ENCODE data around the gene CCDC106. TPM values are rescaled to one million over a fixed set of nuclear protein-coding genes. Genes with fewer than 3 reads are reported as not detected.

The CCDC106 gene
- 19.0 and 19.8 TPM in 2 replicates for total RNA-seq

DNA sequence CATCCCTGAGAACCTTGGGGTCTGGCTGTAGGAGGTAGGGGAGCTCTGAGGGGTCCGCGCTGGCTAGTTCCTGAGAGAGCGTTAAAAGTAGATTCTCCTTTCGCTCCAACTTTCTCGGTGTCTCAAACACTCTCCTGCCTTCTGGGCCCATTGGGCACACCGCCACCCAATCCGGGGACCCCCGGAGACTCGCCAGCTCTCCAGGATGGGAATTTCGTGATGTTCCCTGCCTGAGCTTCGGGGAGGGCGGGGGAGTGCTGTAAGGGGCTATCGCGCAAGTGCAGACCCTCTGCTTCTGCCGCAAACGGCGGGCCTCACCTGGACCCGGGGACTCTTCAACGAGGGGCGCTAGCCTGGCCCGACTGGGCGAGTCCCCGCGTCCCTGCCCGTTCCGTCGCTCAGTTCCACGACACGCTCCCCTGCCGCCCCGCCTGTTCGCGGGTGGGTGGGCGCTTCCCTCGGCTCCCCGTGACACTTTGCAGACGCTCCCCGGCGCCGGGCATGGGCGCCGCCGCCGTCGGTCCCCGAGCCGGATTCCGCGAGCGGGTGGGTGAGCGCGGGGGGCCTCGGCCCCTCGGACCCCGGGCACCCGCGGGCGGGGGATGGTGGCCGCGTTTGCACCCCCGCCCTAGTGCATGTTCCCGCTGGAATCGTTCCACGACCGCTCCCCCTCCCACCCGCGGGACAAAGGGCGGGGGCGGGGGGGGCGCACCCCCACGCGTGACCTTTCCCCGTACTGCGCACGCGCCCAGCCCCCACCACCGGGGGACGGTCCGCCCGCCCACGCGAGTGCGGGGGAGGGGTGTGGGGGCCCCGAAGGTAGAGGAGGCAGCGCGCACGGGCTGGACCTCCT lies at the start of gene CCDC106:
Gene CCDC106, plus strand, starts transcription at position 481 of the 853 bp plus-strand sequence. CDS start 835 bp downstream, outside the sequence.

DNA sequence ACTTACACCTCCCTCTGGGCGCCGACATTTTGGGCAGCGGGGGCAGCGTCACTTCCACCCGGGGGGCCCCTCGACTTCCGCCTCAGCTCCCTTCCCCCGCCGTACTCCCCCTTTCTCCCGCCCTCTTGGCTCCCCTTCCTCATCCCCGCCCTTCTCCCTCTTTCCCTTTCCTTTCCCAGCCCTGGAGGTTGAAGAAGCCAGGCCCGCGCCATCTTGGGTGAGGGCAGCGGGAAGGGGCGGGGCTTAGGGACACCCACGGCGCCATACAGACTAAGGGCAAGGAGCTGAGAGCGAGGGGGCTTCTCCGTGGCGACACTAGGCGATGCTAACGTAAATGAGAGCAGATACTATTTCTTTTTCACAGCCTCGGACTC lies 48.6 kb upstream of the CCDC106 start, which contains the start of gene FIZ1:
Gene FIZ1, minus strand, starts transcription at position 50 of the 374 bp plus-strand sequence. CDS start 1,652 bp downstream, outside the sequence.

DNA sequence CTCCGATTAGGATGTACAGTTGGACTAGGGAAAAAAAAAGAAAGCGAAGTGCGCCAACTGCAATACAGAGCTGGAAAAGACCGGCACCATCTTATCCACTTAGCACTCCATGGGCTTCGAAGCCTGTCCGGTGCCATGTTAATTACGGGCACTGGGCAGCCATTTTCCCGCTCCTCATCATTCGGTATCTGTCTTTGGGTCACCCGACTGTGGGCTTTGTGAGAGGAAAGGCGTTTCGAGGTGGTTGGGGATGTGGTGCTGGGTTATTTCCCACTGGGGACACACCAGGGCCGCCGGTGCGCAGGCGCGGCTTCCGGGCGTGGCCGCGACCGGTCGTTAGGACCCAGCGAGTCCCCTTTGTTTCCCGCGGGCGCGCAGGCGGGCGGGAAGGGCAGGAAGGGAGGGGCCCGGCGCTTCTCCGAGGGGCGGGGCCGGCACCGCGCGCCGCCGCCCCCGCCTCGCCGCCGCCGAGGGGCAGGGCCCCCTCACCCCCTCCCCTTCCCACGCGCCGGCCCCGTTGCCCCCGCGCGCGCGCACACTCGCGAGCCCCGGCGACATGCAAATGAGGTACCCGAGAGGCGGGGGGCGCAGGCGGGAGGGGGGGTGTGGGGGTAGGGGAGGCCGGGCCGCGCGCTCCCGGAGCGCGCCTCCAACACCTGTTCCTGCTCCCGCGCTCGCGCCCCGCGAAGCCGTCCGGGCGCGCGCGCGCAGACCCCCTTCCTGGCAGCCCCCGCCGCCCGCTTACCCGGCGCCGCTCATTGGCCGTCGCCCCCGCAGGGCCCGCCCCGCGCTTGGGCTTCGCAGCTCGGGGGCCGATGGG lies 48.0 kb upstream of the CCDC106 start, which contains the start of gene ZNF524:
Gene ZNF524, plus strand, starts transcription at position 447 of the 820 bp plus-strand sequence. CDS start 1,825 bp downstream, outside the sequence.

DNA sequence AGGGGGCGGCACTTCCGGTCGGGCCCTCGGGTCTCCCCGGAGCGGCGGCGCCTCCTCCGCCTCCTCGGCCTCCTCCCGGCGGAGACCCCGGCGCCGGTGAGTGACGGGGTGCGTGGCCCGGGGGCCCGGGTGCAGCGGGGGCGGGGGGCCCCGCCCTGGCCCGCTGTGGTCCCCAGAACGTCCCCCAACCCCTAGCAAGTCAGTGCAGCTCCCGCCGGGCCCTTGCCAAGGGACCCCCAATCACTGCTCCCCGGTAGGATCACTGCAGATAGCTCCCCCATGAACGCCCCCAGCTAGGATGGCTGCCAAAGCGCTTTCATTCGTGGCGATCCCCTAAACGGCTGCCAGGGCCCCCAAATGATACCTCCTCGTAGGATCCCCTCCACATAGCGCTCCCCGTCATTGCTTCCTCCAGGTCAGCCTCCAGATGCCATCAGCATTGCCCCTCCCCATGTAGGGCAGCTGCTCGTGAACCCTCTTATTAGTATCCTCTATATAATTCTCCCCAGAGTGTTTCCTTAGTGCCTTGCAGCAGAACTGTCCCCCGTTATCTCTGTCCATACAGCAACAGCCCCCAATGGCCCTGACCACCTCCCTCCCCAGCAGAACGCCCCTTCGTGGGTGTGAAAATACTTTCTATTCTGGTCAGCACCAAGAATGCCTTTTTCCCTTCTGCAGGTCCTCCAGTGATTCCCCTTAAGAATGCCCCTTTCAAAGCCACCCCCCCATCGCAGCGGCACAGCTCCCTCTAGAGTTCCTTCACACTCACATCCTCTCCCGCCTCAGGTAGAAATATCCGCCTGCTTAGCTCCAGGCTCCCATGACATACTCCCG lies 42.2 kb upstream of the CCDC106 start, which contains the start of gene ZNF865:
Gene ZNF865, plus strand, starts transcription at position 11 of the 834 bp plus-strand sequence. CDS start 7,972 bp downstream, outside the sequence.

DNA sequence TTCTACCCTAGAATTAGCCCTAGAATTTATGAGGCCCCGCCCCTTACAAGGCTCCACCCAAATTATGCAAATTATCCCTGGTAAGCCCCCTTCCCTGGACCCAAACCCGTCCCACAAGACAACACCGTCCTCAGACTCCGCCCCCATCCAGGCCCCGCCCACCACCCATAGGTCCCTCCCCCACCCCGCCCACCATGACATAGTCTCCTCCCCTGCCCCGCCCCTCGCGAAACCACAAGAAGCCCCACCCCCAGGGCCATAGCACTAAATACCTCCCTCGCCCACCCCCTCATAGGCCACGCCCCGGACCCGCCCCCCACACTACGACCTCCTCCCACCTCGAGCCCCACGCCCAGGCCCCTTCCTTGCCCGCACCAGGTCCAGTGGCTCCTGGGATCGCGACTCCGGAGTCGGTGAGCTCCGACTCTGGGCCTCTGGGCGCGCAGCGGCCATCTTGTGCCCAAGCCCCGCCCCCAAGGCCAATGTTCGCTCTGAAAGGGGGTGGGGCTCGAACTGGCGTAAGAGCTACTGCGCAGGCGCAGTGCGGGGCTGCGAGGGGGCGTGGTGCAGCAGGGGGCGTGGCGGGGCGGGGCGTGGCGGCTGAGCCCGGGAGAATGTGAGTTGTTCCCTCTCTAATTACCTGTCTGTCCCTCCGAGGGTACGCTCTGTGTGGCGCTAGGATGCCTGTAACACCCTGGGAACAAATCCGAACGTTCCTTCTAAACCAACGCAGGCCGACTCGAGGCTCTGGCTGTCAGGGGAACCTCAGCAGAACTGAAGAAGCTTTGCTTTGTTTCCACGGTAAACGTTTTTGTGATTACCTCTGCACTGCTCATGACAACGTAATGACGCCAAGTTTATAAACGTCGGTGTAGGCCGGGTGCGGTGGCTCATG lies 23.7 kb upstream of the CCDC106 start, which contains the start of gene ZNF784:
Gene ZNF784, minus strand, starts transcription at position 458 of the 895 bp plus-strand sequence. Its CDS starts 5 bp downstream, at position 453.

DNA sequence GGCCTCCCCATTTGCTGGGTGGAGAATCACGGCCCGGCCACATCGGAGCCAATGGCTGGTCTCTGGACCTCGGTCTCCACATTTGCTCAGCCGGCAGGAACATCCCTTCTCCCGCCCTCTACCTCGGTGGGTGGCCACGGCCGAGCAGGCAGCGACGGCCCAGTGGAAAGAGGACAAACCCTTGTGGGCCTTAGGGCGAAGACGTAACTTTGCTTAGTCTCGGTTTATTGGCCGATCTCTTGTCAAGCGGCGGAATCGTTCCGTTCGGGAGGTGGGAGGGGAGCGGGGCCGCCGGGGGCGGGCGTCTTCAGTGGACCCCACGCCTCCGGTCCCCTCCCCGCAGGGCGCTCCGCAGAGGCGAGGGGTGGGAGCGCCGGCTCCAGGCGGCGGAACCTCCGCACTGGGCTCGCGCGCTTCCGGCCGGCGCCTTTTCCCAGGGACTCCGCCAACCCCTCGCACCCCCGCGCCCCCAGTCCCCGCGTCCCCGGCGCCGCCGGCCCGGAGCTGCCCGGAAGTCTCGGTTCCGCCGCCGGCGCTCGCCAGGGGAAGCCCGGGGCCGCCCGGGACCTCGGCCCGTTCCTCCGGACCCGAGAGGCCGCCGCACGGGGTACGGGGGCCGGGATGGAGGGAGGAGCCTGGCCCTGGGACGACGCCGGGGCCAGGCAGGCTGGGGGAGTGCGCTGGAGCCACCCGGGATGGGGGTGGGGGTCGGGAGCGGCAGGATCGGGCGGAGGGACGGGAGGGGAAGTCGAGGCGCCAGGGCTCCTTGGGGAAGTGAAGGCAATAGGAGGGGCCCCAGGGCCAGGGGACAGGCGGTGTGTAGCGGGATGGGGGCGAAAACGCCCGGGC lies 7.2 kb upstream of the CCDC106 start, which contains the start of gene ZNF580:
Gene ZNF580, plus strand, starts transcription at position 426 of the 849 bp plus-strand sequence. CDS start 1,507 bp downstream, outside the sequence.

DNA sequence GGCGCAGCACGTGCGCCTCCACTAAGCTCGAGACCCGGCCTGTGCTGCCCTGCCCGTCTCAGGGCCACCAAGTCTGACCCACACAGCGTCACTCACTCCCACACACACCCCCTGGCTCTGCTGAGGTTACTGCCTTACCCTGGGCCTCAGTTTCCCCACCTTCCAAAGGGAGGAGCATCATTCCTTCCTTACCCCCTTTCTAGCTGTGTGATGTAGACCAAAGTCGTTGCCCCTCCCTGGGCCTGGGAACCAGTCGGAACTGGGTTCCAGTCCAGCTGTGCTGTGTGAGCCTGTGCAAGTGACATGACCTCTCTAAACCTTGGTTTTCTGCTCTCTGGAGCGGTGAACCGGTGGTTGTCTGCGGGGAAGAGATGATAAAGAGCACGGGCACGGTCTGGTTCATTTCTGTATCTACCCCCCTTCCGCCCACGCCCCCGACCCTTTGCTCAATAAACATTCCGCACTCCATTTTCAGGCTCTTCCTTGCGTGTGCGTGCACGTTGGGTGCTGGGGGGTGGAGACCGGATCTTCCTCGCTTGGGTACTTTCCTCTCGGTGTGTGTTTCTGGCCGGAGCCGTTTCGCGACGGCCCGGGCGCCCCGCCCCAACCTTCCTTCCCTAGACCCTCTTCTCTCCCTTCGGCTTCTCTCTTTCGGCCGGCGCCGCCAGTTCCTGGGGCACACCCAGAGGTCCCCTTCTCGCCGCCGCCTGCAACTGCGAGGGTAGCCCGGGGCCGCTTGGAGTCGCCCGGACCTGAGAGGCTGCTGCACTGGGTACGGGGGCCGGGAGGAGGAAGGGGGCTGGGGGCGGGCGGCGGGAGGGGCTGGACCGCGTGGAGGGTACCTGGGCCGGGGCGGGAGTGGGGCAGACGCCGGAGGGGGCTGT lies 4.8 kb upstream of the CCDC106 start, which contains the start of gene ZNF581:
Gene ZNF581, plus strand, starts transcription at position 647 of the 884 bp plus-strand sequence. CDS start 923 bp downstream, outside the sequence.

DNA sequence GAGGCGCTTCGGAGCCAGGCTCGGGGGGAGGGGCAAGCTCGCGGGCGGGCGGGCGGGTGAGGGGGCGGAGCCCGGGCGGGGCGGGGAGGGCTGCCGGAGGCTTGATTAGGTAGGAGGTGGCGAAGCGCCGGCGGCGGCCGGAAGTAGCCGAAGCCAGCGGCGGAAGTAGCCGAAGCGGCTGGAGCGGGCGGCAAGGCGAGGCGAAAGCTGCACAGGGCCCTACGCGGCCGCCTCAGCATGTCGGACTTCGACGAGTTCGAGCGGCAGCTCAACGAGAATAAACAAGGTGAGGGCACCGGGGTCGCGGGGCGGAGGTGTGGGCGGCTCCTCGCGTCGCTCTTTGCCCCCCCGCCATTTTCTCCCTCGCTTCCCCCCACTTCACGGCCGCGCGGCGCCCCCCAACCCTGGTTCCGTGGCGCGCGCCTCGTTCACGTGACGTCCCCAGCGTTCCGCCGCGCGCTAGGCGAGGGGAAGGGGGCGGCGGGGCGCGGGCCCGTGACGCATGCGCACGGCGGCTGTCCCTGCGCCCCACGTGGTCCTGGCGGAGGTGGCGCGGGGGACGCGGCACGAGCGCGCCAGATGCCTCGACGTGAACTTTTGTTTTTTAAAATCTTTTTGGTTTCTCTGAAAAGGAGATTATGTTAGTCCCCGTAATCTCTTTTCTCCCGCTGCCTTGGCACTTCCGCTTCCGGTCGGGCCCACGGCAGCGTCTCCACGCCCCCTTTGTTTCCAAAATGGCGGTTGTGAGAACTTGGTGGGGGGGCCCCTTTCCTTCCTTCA lies 7.0 kb downstream of the CCDC106 start, which contains the start of gene U2AF2:
Gene U2AF2, plus strand, starts transcription at position 168 of the 780 bp plus-strand sequence. Its CDS starts 70 bp downstream, at position 238.

DNA sequence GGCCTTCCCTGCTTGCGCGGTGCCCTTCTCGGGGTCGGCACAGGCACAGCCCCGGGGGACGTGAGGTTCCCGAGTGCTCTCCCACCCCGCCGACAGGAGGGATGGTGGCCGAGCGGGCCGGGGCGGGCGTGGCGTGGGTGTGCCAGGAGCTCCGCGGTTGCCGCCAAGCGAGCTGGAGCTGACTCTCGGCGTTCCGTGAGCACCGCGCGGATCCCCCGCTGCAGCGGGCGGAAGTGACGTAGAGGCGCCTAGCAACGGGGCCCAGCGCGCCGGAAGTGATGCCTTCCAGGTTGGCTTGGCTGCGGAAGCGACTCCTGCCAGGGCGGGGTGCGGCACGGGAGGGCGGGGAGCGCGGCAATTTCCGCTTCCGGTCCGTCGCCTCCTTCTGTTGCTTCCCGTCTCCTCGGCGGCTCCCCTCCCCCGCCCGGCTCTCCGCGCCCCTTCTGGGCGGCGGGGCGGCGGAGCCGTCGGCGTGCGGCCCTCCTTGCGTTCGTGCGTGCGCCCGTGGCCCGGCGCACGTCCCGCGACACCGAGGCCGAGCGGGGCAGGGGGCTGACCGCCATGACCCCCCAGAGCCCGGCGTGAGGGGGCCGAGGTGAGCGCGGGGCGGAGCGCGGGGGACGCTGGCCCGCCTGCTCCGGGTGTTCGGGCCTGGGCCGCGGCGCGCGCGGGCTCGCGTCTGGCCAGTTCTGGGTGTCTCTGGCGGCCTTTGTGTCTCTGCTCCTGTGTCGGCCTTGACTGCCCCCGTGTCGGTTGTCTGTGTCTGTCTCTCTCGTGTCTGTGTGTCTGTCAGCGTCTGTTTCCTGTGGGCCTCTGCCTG lies 27.0 kb downstream of the CCDC106 start, which contains the start of gene EPN1:
Gene EPN1, plus strand, starts transcription at position 386 of the 820 bp plus-strand sequence. CDS start 3,402 bp downstream, outside the sequence.

Other genes starting within 250 kb of the CCDC106 start
- gene UBE2S, start 240.4 kb upstream of the CCDC106 start, total RNA-seq, result 42.2 and 50.1 TPM in 2 replicates
- gene SHISA7, start 204.9 kb upstream of the CCDC106 start, total RNA-seq, result not detected in 2 replicates
- 86.5 and 89.5 TPM in 2 replicates for gene ISOC2, start 186.6 kb upstream of the CCDC106 start, total RNA-seq
- not detected in 2 replicates for gene C19orf85, start 183.5 kb upstream of the CCDC106 start, total RNA-seq
- 1.9 and 4.2 TPM in 2 replicates for gene ZNF628, start 171.6 kb upstream of the CCDC106 start, total RNA-seq
- gene NAT14, start 163.0 kb upstream of the CCDC106 start, total RNA-seq, result 16.6 and 25.1 TPM in 2 replicates
- gene SSC5D, start 159.8 kb upstream of the CCDC106 start, total RNA-seq, result 9.1 and 19.5 TPM in 2 replicates
- gene SBK2, start 111.1 kb upstream of the CCDC106 start, total RNA-seq, result not detected in 2 replicates
- not detected in 2 replicates for gene SBK3, start 102.7 kb upstream of the CCDC106 start, total RNA-seq
- gene ZNF579, start 67.4 kb upstream of the CCDC106 start, total RNA-seq, result 10.7 and 11.9 TPM in 2 replicates
- gene FIZ1, start 48.7 kb upstream of the CCDC106 start, total RNA-seq, result 4.8 and 6.1 TPM in 2 replicates
- gene ZNF524, start 47.9 kb upstream of the CCDC106 start, total RNA-seq, result 25.6 and 46.4 TPM in 2 replicates
- 4.6 and 4.9 TPM in 2 replicates for gene ZNF865, start 42.6 kb upstream of the CCDC106 start, total RNA-seq
- 4.7 and 5.2 TPM in 2 replicates for gene ZNF784, start 23.6 kb upstream of the CCDC106 start, total RNA-seq
- 27.0 and 32.3 TPM in 2 replicates for gene ZNF580, start 7.2 kb upstream of the CCDC106 start, total RNA-seq
- 29.1 and 59.8 TPM in 2 replicates for gene ZNF581, start 4.6 kb upstream of the CCDC106 start, total RNA-seq
- 82.9 and 105 TPM in 2 replicates for gene U2AF2, start 6.8 kb downstream of the CCDC106 start, total RNA-seq
- 119 and 121 TPM in 2 replicates for gene EPN1, start 27.0 kb downstream of the CCDC106 start, total RNA-seq
- gene NLRP9, start 90.2 kb downstream of the CCDC106 start, total RNA-seq, result not detected in 2 replicates
- not detected in 2 replicates for gene RFPL4A, start 110.9 kb downstream of the CCDC106 start, total RNA-seq
- gene RFPL4AL1, start 120.9 kb downstream of the CCDC106 start, total RNA-seq, result not detected in 2 replicates
- not detected in 2 replicates for gene NLRP11, start 183.8 kb downstream of the CCDC106 start, total RNA-seq
- gene NLRP4, start 188.3 kb downstream of the CCDC106 start, total RNA-seq, result not detected in 2 replicates